HEK293T (cell line): Measurements from ENCODE around the gene HARBI1.

ENCODE experiments used
- BHLHE40 ChIP-seq: fragments of 450-650 bp; IDR thresholded peaks from 2 replicates; pipeline ENCODE4 v1.6.1; 2016; ENCODE audit warnings: mild to moderate bottlenecking, moderate library complexity, borderline replicate concordance
- ELF4 ChIP-seq: fragments of 450-650 bp; IDR thresholded peaks from 2 replicates; pipeline ENCODE4 v1.6.1; 2017; ENCODE audit warnings: antibody characterized with exemption
- FOXA1 ChIP-seq: fragments of 450-650 bp; IDR thresholded peaks from 2 replicates; pipeline ENCODE4 v1.6.1; 2016; ENCODE audit warnings: mild to moderate bottlenecking
- HDGF ChIP-seq: fragments of 450-650 bp; IDR thresholded peaks from 2 replicates; pipeline ENCODE4 v1.6.1; 2017; ENCODE audit warnings: antibody characterized with exemption, borderline replicate concordance

- TF ChIP-seq ELF4 (no peak), FOXA1 (no peak), HDGF (no peak), BHLHE40 (no peak)
Observed at GRCh38 chr11:46618837-46619236, 1.8 kb upstream of the HARBI1 start.
